Esophagus squamous epithelium (tissue), 5 donors: ENCODE results near the gene TRIM54. TPM values are rescaled to one million over a fixed set of nuclear protein-coding genes. Genes with fewer than 3 reads are reported as not detected.
"Not testable (repeated sequence)": the region's sequence is repeated elsewhere in the genome, so short reads cannot be mapped to it uniquely, and the experiment has no call there.

Experiments used
- DNase-seq: peaks from one replicate; lab custom pipeline; 2025; lab: John Stamatoyannopoulos, UW
- H3K27ac ChIP-seq, 4 donors: fragments of 200-600 bp; sonication (generic); one replicate each; pipeline ENCODE4 v1.5.1; 2016 to 2019; ENCODE audit warnings: mild to moderate bottlenecking in 1 of 4
- H3K27me3 ChIP-seq, 4 donors: fragments of 200-600 bp; sonication (generic); 1 replicate in 3 of 4; 2 replicates in 1 of 4; pipeline versions ENCODE4 v1.5.1 to v1.6.0; 2017 to 2021; ENCODE audit warnings: antibody characterized with exemption in 1 of 4
- H3K36me3 ChIP-seq, 3 donors: fragments of 200-600 bp; sonication (generic); one replicate each; pipeline ENCODE4 v1.5.1; 2016 to 2019
- H3K4me1 ChIP-seq, 3 donors: fragments of 200-600 bp; sonication (generic); one replicate each; pipeline ENCODE4 v1.5.1; 2017 to 2019
- H3K4me3 ChIP-seq, 4 donors: fragments of 200-600 bp; sonication (generic); 1 replicate in 3 of 4; 2 replicates in 1 of 4; pipeline ENCODE4 v1.5.1; 2016 to 2019; ENCODE audit warnings: mild to moderate bottlenecking in 2 of 4, moderate library complexity in 1 of 4
- H3K9me3 ChIP-seq, 3 donors: fragments of 200-600 bp; sonication (generic); one replicate each; pipeline ENCODE4 v1.5.1; 2016 to 2019
- CTCF ChIP-seq, 6 experiments: fragments of 450-650 bp in 4 of 6; fragments of 200-600 bp in 2 of 6; sonication (generic) in 2 of 6; IDR thresholded peaks; one replicate each; pipeline ENCODE4 v1.5.1; 2016 to 2019; ENCODE audit warnings: antibody characterized with exemption in 6 of 6, mild to moderate bottlenecking in 4 of 6, moderate library complexity in 4 of 6
- POLR2A ChIP-seq, 4 donors: fragments of 450-650 bp; IDR thresholded peaks; one replicate each; pipeline ENCODE4 v1.6.1; 2017; ENCODE audit warnings: antibody characterized with exemption in 4 of 4, mild to moderate bottlenecking in 4 of 4, moderate library complexity in 3 of 4
- WGBS, 2 donors: methylation state at CpG; one replicate each; pipeline ENCODE4 v1.1.5; 2018; 5-methylcytosine and 5-hydroxymethylcytosine counted together
- intact Hi-C: fragments of 100-400 bp; cut with DNase I; formaldehyde crosslinking; loops from one replicate; pipeline ENCODE4 v1.15.0; 2022
- total RNA-seq, 4 donors: library from RNA; depleted of rRNA; stranded (reverse); fragments of >200 nt; gene quantifications; one replicate each; pipeline ENCODE4 v1.1.0, GENCODE V29; 2016
- donor health status: DM: yes; HTN: yes; CAD: no.

The TRIM54 gene
- total RNA-seq, 4 donors from 2014 or later, result not detected

DNA sequence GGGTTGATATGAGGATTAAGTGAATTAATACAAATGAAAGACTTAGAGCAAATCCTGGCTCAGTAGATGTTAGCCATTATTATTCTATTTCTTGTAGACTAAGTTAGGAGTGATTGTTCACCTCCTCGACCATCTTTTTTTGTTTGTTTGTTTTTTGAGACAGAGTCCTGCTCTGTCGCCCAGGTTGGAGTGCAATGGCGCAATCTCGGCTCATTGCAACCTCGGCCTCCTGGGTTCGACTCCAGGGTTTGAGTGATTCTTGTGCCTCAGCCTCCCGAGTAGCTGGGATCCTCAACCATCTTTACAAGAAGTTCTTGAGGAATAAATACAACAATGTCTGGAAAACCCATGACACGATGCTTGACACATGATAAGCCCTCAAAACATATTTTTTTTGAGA, 12.7 kb downstream of the TRIM54 start:
- H3K9me3 ChIP-seq, result no peaks in the 10 kb centered on the region
- DNase-seq, result no peak
- no peak for TF ChIP-seq CTCF (IDR thresholded peaks at IDR 0.05)
- no peak for TF ChIP-seq POLR2A (IDR thresholded peaks at IDR 0.05)
- H3K27ac ChIP-seq, result no peak overlapping the region
- peaks cover 5 to 18% (median 6%) of the 10 kb centered on the region in 3 donors for H3K4me1 ChIP-seq
- peaks cover 0 to 16% (median 0%) of the 10 kb centered on the region in 4 donors for H3K27me3 ChIP-seq
- no peak overlapping the region for H3K4me3 ChIP-seq
- no peaks in the 10 kb centered on the region for H3K36me3 ChIP-seq
- WGBS, 2 donors, result 83 to 85% methylated on average over 8 of the region's 8 CpGs
- intact Hi-C loops, result no loop called here

- Histone ChIP-seq H3K36me3 (no peaks in the 10 kb centered on the region), H3K4me3 (no peak overlapping the region), H3K27ac (no peak overlapping the region), H3K9me3 (no peaks in the 10 kb centered on the region), H3K4me1 (peaks cover 5 to 18% (median 6%) of the 10 kb centered on the region in 3 donors), H3K27me3 (peaks cover 0 to 6% (median 0%) of the 10 kb centered on the region in 4 donors)
- DNase-seq, result no peak
- intact Hi-C loops, result no loop called here
- 57 to 69% methylated on average over 4 of the region's 4 CpGs for WGBS, 2 donors
- no peak for TF ChIP-seq POLR2A (IDR thresholded peaks at IDR 0.05)
Observed at GRCh38 chr2:27296481-27296880, 14.3 kb downstream of the TRIM54 start.

GRCh38 chr2:27297195-27297594, 15.0 kb downstream of the TRIM54 start:
- no peaks in the 10 kb centered on the region for H3K9me3 ChIP-seq
- peaks cover 5 to 18% (median 6%) of the 10 kb centered on the region in 3 donors for H3K4me1 ChIP-seq
- WGBS, 2 donors, result 76 to 93% methylated on average over 3 of the region's 3 CpGs
- no peaks in the 10 kb centered on the region for H3K36me3 ChIP-seq
- no peak overlapping the region for H3K4me3 ChIP-seq
- TF ChIP-seq CTCF (IDR thresholded peaks at IDR 0.05) (no peak), POLR2A (IDR thresholded peaks at IDR 0.05) (no peak)
- no peak for DNase-seq
- peaks cover 0 to 6% (median 0%) of the 10 kb centered on the region in 4 donors for H3K27me3 ChIP-seq
- H3K27ac ChIP-seq, result no peak overlapping the region
- intact Hi-C loops, result no loop called here

DNA sequence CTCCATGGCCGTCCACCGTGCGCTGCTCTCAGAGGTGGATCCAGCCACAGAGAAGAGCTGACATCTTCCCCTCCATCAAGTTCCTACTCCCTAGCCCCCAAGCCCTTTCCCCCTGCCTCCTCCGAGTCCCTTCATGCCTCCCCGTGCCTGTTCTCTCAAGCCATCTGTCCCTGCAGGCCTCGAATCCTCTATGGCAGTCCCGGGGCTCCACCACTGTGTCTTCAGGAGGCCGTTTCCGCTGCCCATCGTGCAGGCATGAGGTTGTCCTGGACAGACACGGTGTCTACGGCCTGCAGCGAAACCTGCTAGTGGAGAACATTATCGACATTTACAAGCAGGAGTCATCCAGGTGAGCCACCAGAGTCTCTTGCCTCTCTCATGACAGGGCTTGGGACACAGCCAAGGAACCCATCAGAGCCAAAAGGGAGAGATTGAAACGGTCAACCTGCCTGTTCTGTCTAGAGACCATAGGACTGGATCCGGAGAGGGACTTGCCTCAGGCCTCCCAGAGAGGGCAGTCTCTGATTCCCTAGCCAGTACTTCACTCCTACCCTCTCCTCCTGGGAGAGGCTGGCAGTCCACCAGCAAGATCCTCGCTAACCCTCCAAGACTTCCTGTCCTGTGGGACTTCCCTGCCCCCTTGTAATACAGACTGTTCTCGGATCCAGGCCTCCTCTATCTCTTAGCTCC, 16.3 kb downstream of the TRIM54 start:
- no peaks in the 10 kb centered on the region for H3K9me3 ChIP-seq
- intact Hi-C loops, result no loop called here
- 68 to 79% methylated on average over 11 to 15 of the region's 18 CpGs for WGBS, 2 donors
- H3K27ac ChIP-seq, result no peak overlapping the region
- H3K4me1 ChIP-seq, result peaks cover 0 to 15% (median 0%) of the 10 kb centered on the region in 3 donors
- no peak for TF ChIP-seq CTCF (IDR thresholded peaks at IDR 0.05)
- TF ChIP-seq POLR2A (IDR thresholded peaks at IDR 0.05), result no peak
- no peak overlapping the region for H3K4me3 ChIP-seq
- no peak for DNase-seq
- H3K27me3 ChIP-seq, result peaks cover 0 to 6% (median 0%) of the 10 kb centered on the region in 4 donors
- H3K36me3 ChIP-seq, result no peaks in the 10 kb centered on the region

DNA sequence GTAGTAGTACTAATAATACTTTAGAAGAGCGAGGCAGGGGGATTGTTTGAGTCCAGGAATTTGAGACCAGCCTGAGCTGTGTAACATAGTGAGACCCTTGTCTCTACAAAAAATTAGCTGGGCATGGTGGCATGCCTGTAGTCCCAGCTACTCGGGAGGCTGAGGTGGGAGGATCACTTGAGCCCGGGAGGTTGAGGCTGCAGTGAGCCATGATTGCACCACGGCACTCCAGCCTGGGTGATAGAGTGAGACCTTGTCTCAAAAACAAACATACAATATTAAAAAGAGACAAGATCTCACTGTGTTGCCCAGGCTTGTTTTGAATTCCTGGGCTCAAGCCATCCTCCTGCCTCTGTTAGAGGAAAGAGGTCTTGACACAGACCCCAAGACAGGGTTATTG, 18.4 kb downstream of the TRIM54 start:
- 60 to 73% methylated on average over 4 of the region's 4 CpGs for WGBS, 2 donors
- intact Hi-C loops, result loop anchor here (10.0 kb wide), 1 partner anchor 206 kb away; no protein-coding TSS in a partner anchor
- H3K9me3 ChIP-seq, DNase-seq, H3K4me1 ChIP-seq, H3K4me3 ChIP-seq, H3K36me3 ChIP-seq, H3K27ac ChIP-seq: not testable (repeated sequence)
- peaks cover 0 to 19% (median 0%) of the 10 kb centered on the region in 4 donors for H3K27me3 ChIP-seq
